ENCODE data around the gene PPL.
"Not testable (repeated sequence)": the region's sequence is repeated elsewhere in the genome, so short reads cannot be mapped to it uniquely, and the experiment has no call there.

The PPL gene

GRCh38 chr16:4960579-4960978 lies 23.6 kb upstream of the PPL start:
- no peak for DNase-seq (ENCODE audit: low read depth, low spot score)

- no peak for DNase-seq (ENCODE audit: low read depth, low spot score)
These were observed 21.8 kb upstream of the PPL start for GRCh38 chr16:4958510-4959438.

GRCh38 chr16:4957720-4958509 lies 21.0 kb upstream of the PPL start, which contains the start of gene SEC14L5:
Gene SEC14L5 (plus strand): TSS chr16:4958330. CDS start chr16:4959324, 994 bp downstream.
- DNase-seq (ENCODE audit: low read depth, low spot score), result peak; percentile 99

GRCh38 chr16:4957420-4957719 lies 20.4 kb upstream of the PPL start:
- no peak for DNase-seq (ENCODE audit: low read depth, low spot score)

GRCh38 chr16:4954714-4955113 lies 17.8 kb upstream of the PPL start:
- DNase-seq (ENCODE audit: low read depth, low spot score), result no peak

GRCh38 chr16:4951583-4951982 lies 14.6 kb upstream of the PPL start:
- DNase-seq (ENCODE audit: low read depth, low spot score), result not testable (repeated sequence)

GRCh38 chr16:4949986-4950385 lies 13.0 kb upstream of the PPL start:
- DNase-seq (ENCODE audit: low read depth, low spot score), result no peak

- no peak for DNase-seq (ENCODE audit: low read depth, low spot score)
These were observed 12.2 kb upstream of the PPL start for GRCh38 chr16:4948903-4949766.

- DNase-seq (ENCODE audit: low read depth, low spot score), result peak; percentile 83
These were observed 11.0 kb upstream of the PPL start for GRCh38 chr16:4947722-4948503.

GRCh38 chr16:4946917-4947316 lies 10.0 kb upstream of the PPL start:
- DNase-seq (ENCODE audit: low read depth, low spot score), result no peak

GRCh38 chr16:4945560-4946502 lies 8.9 kb upstream of the PPL start:
- peak; percentile 69 for DNase-seq (ENCODE audit: low read depth, low spot score)

GRCh38 chr16:4944333-4945281 lies 7.7 kb upstream of the PPL start:
- DNase-seq (ENCODE audit: low read depth, low spot score), result peak; percentile 93

GRCh38 chr16:4942481-4942880 lies 5.5 kb upstream of the PPL start:
- no peak for DNase-seq (ENCODE audit: low read depth, low spot score)

GRCh38 chr16:4940719-4941118 lies 3.8 kb upstream of the PPL start:
- no peak for DNase-seq (ENCODE audit: low read depth, low spot score)

GRCh38 chr16:4938683-4939030 lies 1.7 kb upstream of the PPL start:
- DNase-seq (ENCODE audit: low read depth, low spot score), result no peak

- DNase-seq (ENCODE audit: low read depth, low spot score), result no peak
These were observed 1.1 kb upstream of the PPL start for GRCh38 chr16:4937782-4938682.

GRCh38 chr16:4936181-4936990 lies 562 bp downstream of the PPL start:
- peak; percentile 64 for DNase-seq (ENCODE audit: low read depth, low spot score)
